NOMO-1 (cell line): ENCODE results near the gene OR10AG1.

Experiments
- DNase-seq, 2 experiments: peaks; one replicate each; lab custom pipeline; 2025; ENCODE audit not compliant: unreplicated experiment in 2 of 2; lab: John Stamatoyannopoulos, UW

The OR10AG1 gene

GRCh38 chr11:55969845-55970244 is at the start of gene OR10AG1:
Gene OR10AG1 (minus strand): TSS chr11:55969945. CDS start chr11:55969907, 38 bp downstream.
- no peak for DNase-seq

GRCh38 chr11:56013805-56014204 is 44.1 kb upstream of the OR10AG1 start:
- DNase-seq = no peak

GRCh38 chr11:56010716-56011115 is 41.0 kb upstream of the OR10AG1 start:
- DNase-seq = no peak

- DNase-seq = no peak
Measured at GRCh38 chr11:55994525-55994924, 24.8 kb upstream of the OR10AG1 start, which contains the start of gene OR5F1. Gene OR5F1 (minus strand): TSS chr11:55994625. CDS start chr11:55994625, 0 bp downstream.

GRCh38 chr11:55970935-55971334 is 1.2 kb upstream of the OR10AG1 start:
- DNase-seq = no peak

- no peak for DNase-seq
Measured at GRCh38 chr11:55967914-55968313, 1.8 kb downstream of the OR10AG1 start.

- no peak for DNase-seq
Measured at GRCh38 chr11:55966391-55966790, 3.4 kb downstream of the OR10AG1 start.

GRCh38 chr11:55956521-55956920 is 13.2 kb downstream of the OR10AG1 start:
- no peak for DNase-seq

- DNase-seq = no peak
Measured at GRCh38 chr11:55949330-55949729, 20.4 kb downstream of the OR10AG1 start.

GRCh38 chr11:55942785-55943392 is 26.9 kb downstream of the OR10AG1 start:
- peak in 1 of 2 experiments; percentile 9 for DNase-seq

- no peak for DNase-seq
Measured at GRCh38 chr11:55936300-55936699, 33.4 kb downstream of the OR10AG1 start, which contains the start of gene OR5I1. Gene OR5I1 (minus strand): TSS chr11:55936400. CDS start chr11:55936400, 0 bp downstream.

GRCh38 chr11:55920537-55920936 is 49.2 kb downstream of the OR10AG1 start:
- no peak for DNase-seq
